HG03025 (cell line): ENCODE measurements around the gene AOAH.

Experiments used
- ATAC-seq: cut with Tn5 transposase; IDR thresholded peaks from one replicate; pipeline ENCODE4 v1.9.1; 2021; ENCODE audit warnings: mild to moderate bottlenecking, moderate library complexity; ENCODE audit not compliant: unreplicated experiment, low FRiP score

AOAH gene

GRCh38 chr7:36570528-36571189 lies 153.6 kb downstream of the AOAH start:
- ATAC-seq = no peak

- ATAC-seq = no peak
Observed at GRCh38 chr7:36568452-36568849, 155.8 kb downstream of the AOAH start.

- no peak for ATAC-seq
Observed at GRCh38 chr7:36567699-36568451, 156.4 kb downstream of the AOAH start.

- ATAC-seq = no peak
Observed at GRCh38 chr7:36565792-36566356, 158.4 kb downstream of the AOAH start.

GRCh38 chr7:36564489-36564888 lies 159.8 kb downstream of the AOAH start:
- no peak for ATAC-seq

- no peak for ATAC-seq
Observed at GRCh38 chr7:36563706-36564327, 160.5 kb downstream of the AOAH start.

- ATAC-seq = no peak
Observed at GRCh38 chr7:36562121-36562520, 162.2 kb downstream of the AOAH start.

GRCh38 chr7:36549029-36549428 lies 175.3 kb downstream of the AOAH start:
- no peak for ATAC-seq

GRCh38 chr7:36547416-36547815 lies 176.9 kb downstream of the AOAH start:
- no peak for ATAC-seq

- ATAC-seq = no peak
Observed at GRCh38 chr7:36546331-36546730, 178.0 kb downstream of the AOAH start.

- ATAC-seq = no peak
Observed at GRCh38 chr7:36545291-36545690, 179.0 kb downstream of the AOAH start.

GRCh38 chr7:36538126-36538525 lies 186.2 kb downstream of the AOAH start:
- ATAC-seq = no peak

GRCh38 chr7:36535866-36536664 lies 188.2 kb downstream of the AOAH start:
- ATAC-seq = no peak

GRCh38 chr7:36533717-36534116 lies 190.6 kb downstream of the AOAH start:
- no peak for ATAC-seq

- ATAC-seq = no peak
Observed at GRCh38 chr7:36532981-36533499, 191.3 kb downstream of the AOAH start.

- no peak for ATAC-seq
Observed at GRCh38 chr7:36531951-36532350, 192.3 kb downstream of the AOAH start.

- no peak for ATAC-seq
Observed at GRCh38 chr7:36530456-36530855, 193.8 kb downstream of the AOAH start.

GRCh38 chr7:36527549-36527913 lies 196.8 kb downstream of the AOAH start:
- no peak for ATAC-seq

GRCh38 chr7:36526863-36527548 lies 197.3 kb downstream of the AOAH start:
- no peak for ATAC-seq
